Renal cortical epithelial cell (primary cell): ENCODE results near the gene MAD1L1. TPM values are rescaled to one million over a fixed set of nuclear protein-coding genes. Genes with fewer than 3 reads are reported as not detected.
"Not testable (repeated sequence)": the region's sequence is repeated elsewhere in the genome, so short reads cannot be mapped to it uniquely, and the experiment has no call there.

Source experiments
- DNase-seq: peaks from one replicate; pipeline ENCODE4 v3.0.0-alpha.2; 2011; ENCODE audit warnings: low read depth
- total RNA-seq: library from RNA; depleted of rRNA; stranded (reverse); fragments of >200 nt; gene quantifications from 2 replicates; pipeline ENCODE4 v1.2.3, GENCODE V29; 2014

The MAD1L1 gene
- total RNA-seq, 1 donor from 2014 or later = 33.5 TPM

- no peak for DNase-seq
These were observed 243.5 kb downstream of the MAD1L1 start for GRCh38 chr7:1989049-1989860.

DNA sequence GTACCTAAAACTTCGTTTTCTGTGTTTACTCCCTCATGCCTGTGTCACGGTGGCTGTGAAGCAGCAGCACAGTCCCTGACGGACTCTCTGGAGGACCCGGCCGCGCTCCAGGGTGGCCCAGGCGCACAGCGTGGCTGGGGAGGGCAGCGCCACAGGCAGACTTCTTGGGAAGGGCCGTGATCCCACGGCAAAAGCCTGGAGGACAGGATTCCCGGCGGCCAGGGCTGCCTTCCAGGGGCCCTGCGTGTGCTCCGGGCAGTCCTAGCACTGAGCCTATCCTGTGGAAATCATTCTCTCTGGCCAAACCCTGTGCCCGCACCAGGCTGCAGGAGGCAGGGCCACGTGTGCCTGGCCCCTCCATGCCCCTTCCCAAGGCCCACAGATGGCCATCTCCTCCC lies 244.2 kb downstream of the MAD1L1 start:
- no peak for DNase-seq

DNA sequence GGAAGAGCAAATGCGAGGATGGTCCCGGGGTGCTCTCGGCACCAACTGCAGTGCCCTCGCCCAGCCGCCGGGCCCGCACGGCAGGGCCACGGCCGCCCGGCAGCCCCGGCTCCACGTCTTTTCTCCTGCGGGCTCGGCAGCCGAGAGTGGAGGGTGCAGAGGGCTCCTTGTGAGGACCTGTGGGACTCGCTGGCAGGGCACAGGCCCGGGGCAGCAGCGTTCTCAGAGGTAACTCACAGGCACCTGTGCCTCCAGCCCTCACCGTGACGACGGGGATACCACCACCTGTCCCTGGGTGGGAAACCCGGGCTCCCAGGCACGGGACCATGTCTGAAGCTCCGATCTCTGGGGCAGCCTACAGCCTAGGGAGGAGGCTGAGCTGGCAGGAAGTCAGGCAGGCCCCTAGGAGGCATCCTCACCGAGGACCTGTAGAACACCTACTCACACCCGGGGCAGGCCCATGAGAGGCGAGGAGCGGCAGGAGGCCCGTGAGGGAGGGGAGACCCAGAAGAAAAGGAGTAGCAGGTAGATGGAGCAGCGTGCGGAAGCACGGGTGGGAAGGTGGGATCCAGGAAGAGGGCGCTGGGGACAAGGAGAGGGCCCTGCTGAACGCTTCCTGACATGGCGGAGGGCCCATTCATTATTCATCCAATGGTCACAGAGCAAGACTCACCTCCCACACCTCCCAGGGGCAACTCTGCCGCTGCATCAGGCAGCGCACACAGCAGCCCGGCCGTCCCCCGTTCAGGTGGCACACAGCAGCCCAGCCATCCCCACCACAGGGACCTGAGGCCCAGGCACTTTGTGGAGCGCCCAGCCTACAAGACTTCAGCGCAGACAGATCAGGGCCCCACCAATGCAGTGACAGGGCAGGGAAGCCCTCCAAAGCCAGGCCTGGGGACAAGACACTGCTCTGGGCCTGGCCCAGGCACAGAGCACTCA lies 244.9 kb downstream of the MAD1L1 start:
- DNase-seq = no peak

- DNase-seq = no peak
These were observed 245.6 kb downstream of the MAD1L1 start for GRCh38 chr7:1987084-1987535.

- no peak for DNase-seq
These were observed 246.2 kb downstream of the MAD1L1 start for GRCh38 chr7:1986366-1987083.

DNA sequence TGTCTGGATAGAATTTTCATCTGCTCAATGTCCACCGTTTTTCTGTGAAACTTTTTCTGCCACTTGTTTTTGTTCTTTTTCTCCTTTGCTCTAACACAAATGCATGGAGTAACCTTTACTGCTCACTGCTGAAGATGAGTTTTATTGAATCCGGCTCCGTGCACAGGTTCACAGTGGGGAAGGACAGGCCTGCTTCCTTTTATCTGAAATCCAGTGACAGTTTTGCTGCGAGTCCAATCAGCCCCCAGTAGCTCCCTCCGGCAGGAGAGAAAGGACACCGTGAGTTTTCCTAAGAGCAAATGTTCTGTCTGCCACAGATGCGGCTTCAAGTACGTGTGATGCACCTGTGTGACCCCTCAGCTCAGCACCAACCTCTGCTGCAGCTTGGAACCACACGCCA lies 246.8 kb downstream of the MAD1L1 start:
- no peak for DNase-seq

DNA sequence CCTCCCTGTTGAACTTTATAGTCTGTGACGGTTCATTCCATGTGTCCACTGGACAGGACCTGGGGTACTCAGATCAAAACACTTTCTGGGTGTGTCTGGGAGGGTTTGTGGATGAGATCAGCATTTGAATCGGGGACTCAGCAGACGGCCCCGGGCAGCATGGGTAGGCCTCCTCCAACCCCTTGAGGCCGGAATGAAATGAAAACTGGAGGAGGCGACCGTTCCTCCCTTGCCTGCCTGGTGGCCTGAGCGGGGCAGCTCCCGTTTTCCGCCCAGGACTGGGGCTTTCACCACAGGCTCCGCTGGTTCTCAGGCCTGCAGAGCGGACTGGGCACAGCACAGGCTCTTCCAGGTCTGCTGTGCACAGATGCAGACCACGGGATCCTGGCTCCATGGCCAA lies 247.7 kb downstream of the MAD1L1 start:
- no peak for DNase-seq

GRCh38 chr7:1981878-1982230 lies 250.9 kb downstream of the MAD1L1 start:
- no peak for DNase-seq

GRCh38 chr7:1981201-1981877 lies 251.4 kb downstream of the MAD1L1 start:
- no peak for DNase-seq

DNA sequence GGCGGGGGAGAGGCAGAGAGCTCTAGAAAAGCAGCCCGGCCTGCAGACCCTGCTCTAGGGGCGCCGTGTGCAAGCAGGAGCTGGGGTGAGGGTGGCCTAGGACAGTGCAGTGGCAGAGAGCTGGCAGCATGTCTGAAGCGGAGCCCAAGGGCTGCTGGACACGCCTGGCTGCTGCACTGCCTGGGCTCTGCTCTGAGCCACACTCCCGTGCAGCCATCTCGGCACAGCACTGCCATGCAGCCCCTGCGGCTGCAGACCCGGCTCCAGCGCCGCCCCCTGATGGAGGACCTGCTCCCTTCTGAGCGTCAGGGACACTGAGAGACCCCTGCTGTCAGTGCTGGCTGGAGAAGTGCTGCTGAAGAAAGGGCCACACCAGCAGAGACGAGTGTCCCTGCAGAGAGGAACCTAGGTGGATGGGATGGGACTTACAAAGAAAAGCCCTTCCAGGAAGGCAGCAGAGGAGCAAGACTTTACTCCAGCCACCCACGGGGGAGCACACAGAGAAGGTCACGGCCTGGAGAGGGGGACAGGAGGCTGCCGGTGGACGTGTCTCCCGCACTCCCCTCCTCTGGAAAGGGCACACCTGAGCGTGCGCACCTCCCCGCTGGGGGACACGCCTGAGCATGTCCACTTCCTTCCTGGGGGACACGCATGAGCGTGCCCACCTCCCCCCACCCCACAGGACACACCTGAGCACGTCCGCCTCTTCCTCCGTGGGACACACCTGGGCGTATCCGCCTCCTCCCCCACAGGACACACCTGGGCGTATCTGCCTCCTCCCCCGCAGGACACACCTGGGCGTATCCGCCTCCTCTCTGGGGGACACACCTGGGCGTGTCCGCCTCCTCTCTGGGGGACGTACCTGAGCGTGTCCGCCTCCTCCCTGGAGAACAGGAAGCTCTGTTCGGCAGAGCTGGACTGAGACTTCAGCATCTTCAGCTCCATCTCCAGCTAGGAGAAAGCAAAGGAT lies 252.9 kb downstream of the MAD1L1 start:
- no peak for DNase-seq

DNA sequence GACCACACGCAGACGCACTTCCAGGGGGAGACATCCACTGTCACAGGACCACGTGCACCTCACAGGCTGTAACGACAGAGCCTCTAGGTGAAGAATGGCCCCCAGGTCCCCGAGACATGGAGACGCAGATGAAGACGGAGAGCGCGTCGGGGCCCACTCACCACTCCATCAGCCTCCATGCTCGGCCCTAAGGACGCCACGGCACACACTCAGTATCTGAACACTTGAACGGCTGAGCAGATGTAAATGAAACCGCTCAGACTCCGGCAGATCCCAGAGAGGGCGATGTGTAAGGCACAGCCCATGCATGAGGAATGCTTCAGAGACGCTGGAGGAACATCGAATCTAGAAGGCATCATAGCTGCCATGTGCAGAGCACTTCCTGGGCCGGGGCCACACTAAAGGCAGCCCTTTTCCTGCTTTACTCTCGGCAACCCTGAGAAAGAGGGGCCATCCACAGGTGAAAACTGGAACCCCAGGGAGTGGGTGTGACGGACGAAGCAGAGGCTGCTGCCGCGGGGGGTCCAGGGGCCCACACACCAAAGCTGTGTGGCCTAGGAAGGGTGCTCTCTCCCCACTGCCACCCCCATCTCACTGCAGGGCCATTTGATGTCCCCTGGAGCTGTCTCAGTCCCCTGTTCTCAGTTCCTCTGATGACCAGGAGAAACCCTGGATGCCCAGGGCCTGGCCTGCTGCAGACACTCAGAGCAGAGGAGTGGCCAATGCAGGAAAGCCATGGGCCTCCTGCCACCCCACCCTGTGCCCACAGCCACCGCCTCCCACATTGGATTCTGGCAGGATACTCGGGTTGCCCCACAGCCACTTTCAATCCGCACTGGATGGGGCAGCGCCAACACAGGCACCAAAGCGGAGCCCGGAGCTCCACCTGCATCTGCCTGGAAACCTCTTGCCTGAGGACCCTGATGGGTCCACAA lies 253.8 kb downstream of the MAD1L1 start:
- no peak for DNase-seq

DNA sequence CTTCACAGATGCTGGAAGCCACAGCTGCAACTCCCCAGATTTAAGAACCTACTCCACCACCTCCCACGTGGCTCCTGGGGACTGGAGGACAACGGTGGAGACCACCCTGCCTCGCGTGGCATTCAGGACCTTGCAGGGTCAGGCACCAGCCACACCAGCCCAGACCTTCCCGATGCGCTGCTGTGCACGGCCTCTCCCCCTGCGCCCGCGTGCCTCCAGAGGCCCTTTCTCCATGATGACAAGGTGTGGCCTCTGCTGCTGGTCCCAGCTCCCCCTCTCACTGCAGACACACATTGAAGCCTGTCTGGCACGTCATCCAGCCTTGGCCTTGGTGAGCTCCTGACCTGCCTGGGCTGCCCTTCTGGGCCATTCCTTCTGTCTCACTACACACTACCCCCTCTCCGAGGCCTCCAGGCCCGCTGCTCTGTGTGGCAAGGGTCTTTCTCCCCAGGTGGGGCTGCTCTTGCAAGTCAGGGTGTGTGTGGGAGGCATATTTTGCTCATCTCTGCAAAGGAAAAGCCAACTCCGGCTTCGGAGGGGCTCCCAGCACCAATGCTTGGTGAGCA lies 254.8 kb downstream of the MAD1L1 start:
- DNase-seq = no peak

GRCh38 chr7:1977059-1977875 lies 255.5 kb downstream of the MAD1L1 start:
- no peak for DNase-seq

GRCh38 chr7:1976521-1976920 lies 256.2 kb downstream of the MAD1L1 start:
- DNase-seq = not testable (repeated sequence)

DNA sequence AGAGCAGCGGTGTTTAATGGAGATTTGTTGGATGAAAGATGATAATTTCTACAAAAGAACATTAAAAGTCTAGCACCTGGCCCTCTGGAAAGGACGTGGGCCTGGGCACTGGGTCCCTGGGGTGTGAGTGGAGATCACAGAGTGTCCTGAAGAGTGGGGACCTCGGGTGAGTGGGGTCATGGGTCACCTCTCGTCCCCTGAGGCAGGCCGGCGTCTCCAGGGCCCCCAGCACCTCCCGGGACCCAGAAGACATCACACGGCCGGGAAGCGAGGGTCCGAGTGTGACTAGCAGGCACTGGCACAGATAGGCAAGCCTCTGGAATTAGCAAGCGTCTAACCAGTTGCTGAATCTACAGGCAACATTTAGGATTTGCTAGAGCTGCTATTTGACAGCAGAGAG lies 257.2 kb downstream of the MAD1L1 start:
- DNase-seq = no peak

- DNase-seq = no peak
These were observed 257.6 kb downstream of the MAD1L1 start for GRCh38 chr7:1975179-1975578.

GRCh38 chr7:1974290-1975101 lies 258.2 kb downstream of the MAD1L1 start:
- no peak for DNase-seq
